IMR-90 (cell line): ENCODE data around the gene KRTAP10-7.
"Not testable (repeated sequence)": the region's sequence is repeated elsewhere in the genome, so short reads cannot be mapped to it uniquely, and the experiment has no call there.

Source experiments
- CTCF ChIP-seq: conservative IDR thresholded peaks from 2 replicates; pipeline ENCODE4 v1.5.1; 2012; ENCODE audit warnings: mild to moderate bottlenecking, low read depth, low read length, improper control_type of control experiment
- POLR2A ChIP-seq: IDR thresholded peaks from 2 replicates; pipeline ENCODE4 v1.6.1; 2012; ENCODE audit warnings: mild to moderate bottlenecking, low read depth, low read length

GRCh38 chr21:44610157-44610843, 9.9 kb downstream of the KRTAP10-7 start:
- not testable (repeated sequence) for TF ChIP-seq CTCF, POLR2A
